Measurements from ENCODE around the gene ARMC3. TPM values are rescaled to one million over a fixed set of nuclear protein-coding genes. Genes with fewer than 3 reads are reported as not detected.
A peak's percentile ranks its signal among the peaks of the same experiment; 100 is the strongest.
"Not testable (repeated sequence)": the region's sequence is repeated elsewhere in the genome, so short reads cannot be mapped to it uniquely, and the experiment has no call there.

The ARMC3 gene, protein sequence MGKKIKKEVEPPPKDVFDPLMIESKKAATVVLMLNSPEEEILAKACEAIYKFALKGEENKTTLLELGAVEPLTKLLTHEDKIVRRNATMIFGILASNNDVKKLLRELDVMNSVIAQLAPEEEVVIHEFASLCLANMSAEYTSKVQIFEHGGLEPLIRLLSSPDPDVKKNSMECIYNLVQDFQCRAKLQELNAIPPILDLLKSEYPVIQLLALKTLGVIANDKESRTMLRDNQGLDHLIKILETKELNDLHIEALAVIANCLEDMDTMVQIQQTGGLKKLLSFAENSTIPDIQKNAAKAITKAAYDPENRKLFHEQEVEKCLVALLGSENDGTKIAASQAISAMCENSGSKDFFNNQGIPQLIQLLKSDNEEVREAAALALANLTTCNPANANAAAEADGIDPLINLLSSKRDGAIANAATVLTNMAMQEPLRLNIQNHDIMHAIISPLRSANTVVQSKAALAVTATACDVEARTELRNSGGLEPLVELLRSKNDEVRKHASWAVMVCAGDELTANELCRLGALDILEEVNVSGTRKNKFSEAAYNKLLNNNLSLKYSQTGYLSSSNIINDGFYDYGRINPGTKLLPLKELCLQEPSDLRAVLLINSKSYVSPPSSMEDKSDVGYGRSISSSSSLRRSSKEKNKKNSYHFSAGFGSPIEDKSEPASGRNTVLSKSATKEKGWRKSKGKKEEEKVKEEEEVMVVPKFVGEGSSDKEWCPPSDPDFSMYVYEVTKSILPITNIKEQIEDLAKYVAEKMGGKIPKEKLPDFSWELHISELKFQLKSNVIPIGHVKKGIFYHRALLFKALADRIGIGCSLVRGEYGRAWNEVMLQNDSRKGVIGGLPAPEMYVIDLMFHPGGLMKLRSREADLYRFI
- 3.3 TPM for total RNA-seq

DNA sequence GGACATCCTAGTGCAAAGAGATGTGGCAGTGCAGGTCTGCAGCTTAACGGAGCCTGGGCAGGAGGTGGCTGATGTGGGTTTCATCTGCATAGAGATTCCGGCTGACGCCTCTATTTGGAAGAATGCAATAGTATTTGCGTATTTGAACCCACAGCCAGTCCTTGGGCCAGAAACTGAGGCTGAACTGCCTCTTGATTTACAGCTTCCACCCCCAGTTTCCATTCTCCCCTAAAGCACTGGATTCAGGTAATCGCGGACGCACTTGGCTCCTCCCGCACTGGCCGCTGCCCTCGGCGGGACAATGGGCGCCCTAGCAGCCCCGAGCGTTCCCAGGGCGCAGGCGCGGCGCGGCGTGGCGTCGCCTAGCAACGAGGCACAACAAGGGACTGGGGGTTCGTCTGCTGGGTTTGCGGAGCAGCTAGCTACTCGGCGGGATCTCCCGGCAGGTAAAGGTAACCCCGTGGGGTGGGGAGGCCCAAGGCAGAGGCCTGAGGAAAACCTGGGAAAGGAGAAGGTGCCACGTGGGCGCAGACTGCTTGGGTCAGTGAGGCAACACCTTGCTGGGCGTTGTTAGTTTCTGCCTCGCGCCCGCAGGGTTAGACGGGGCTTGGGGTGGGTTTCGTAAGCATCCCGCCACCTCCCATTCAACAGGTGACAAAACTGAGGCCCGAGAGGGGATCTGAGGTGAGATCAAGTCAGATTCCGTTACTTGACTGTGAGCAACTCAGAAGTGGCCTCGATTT, at the start of gene ARMC3:
Gene ARMC3, plus strand, starts transcription at position 393 of the 743 bp plus-strand sequence. CDS start 3,944 bp downstream, outside the sequence.
- FAIRE-seq (no peak), DNase-seq (ENCODE audit: low spot score in 2 of 2) (peak; percentile 51 to 59)

DNA sequence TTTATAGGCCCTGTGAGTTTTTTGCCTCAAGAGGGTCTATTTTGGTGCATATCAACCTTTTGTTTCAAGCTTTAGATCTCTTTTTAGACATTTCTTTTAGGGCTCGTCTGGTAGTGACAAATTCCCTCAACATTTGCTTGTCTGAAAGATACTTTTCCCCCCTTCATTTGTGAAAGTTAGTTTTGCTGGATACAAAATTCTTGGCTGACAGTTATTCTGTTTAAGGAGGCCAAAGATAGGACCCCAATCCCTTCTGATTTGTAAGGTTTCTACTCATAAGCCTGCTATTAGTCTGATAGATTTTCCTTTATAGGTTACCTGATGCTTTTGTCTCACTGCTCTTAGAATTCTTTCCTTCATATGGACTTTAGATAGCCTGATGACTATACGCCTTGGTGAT, 36.1 kb upstream of the ARMC3 start:
- DNase-seq (ENCODE audit: low spot score in 2 of 2) (no peak), FAIRE-seq (no peak)

DNA sequence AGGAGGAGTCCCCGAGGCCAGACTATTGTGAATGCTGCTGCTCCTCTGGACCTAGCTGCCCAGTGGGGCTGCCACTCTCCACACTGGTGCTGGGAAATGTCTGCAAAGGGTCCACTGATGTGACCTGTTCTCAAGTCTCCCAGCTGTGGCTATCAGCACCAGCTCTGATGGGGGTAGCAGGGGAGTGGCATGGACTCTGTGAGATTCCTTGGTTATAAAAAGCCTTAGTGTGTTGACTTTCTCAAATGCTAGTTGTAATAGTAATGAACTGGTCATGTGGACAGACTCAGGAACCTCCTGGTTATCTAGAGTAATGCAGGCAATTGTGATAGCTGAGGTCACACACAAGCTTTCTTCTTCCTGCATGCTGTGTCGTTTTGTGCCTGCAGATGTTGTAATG, 34.1 kb upstream of the ARMC3 start:
- FAIRE-seq = no peak

DNA sequence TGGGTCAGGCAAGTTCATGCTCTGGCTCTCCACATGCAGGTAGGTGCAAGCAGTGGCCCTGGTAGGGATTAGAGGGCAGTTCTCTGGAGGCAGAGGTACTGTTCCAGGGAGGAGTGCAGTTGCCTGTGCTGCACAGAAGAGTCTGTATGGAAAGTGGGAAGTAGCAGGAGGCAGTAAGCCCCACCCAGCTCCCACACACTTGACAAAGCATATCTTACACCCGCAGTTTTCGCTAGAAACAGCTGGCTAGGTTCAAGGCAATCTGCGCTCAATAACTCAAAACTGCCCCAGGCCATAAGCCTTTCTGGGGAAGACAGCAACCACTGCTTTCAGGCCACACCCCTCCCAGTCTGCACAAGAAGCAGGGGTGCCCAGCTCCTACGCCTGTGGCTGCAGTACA, 33.1 kb upstream of the ARMC3 start:
- no peak for DNase-seq (ENCODE audit: low spot score in 2 of 2)
- FAIRE-seq = no peak

More for the DNA sequence above, 34.1 kb upstream of the ARMC3 start:
- DNase-seq (ENCODE audit: low spot score in 2 of 2) = no peak

DNA sequence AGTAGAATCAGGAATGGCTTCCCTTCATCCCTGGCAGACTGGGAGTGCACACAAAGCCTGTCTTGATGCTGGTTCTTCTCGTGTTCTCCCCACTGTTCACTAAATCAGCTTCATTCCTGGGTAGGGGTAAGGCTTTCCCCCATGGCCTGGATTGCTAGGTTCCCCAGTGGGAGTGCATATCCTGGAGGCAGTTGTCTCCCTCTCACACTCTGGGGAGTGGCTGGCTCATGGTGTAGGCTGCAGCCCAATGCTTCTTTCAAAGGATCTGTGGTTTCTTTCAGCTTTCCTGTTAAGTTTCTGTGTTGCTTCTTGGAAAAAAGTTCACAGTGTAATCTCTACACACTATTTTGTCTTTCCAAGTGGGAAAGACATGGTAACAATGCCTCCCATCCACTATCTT, 32.6 kb upstream of the ARMC3 start:
- FAIRE-seq = no peak

DNA sequence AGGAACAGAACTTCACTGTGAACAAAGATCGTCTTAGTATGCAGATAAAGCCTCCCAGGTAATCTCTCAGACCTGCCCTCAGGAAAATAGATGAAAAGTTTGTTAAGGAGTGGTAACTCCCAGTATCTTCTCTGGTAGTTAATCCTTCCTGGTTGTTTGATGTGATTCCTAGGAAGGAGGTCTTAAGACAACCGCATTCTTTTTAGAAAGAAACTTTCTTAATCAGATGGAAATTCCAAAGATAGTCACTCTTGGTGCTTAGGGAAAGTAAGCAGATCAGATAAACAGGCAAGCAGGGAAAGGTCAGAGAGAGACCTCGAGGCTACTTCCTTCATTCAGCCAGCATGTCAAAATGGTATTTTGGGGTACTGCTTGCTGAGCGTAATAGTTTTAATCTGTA, 30.5 kb upstream of the ARMC3 start:
- no peak for DNase-seq (ENCODE audit: low spot score in 2 of 2)
- no peak for FAIRE-seq

More for the DNA sequence above, 32.6 kb upstream of the ARMC3 start:
- DNase-seq (ENCODE audit: low spot score in 2 of 2) = no peak

DNA sequence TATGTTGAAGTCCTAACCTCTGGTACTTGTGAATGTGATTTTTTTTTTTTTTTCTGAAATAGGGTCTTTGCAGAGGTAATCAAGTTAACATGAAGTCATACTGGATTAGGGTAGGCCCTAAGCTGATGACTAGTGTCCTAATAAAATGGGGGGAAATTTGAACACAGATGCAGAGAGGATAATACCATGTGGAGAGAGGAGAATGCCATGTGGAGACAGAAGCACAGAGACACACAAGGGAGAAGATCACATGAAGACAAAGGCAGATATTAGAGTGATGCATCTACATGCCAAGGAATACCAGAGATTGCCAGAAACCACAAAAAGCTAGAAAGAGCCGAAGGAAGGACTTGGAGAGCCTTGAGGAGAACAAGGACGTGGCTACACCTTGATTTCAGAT, 28.5 kb upstream of the ARMC3 start:
- FAIRE-seq (no peak), DNase-seq (ENCODE audit: low spot score in 2 of 2) (no peak)

DNA sequence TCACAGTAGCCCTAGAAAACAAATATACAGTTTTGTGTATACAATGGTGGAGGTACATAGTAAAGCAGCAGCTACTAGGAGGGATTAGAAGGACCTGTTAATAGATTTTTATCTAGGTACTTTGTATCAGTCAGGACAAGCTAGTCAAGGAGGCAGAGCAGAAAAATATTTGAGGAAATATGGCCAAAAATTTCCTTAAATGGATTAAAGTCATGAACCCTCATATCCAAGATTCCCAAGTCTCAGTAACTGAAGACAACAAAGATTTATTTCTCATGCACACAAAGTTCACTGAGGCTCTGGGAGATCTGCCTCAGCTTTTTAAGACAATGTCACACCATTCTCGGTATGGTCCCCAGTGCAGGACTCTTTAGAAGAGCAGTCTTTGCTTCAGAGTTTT, 28.1 kb upstream of the ARMC3 start:
- FAIRE-seq (no peak), DNase-seq (ENCODE audit: low spot score in 2 of 2) (no peak)

DNA sequence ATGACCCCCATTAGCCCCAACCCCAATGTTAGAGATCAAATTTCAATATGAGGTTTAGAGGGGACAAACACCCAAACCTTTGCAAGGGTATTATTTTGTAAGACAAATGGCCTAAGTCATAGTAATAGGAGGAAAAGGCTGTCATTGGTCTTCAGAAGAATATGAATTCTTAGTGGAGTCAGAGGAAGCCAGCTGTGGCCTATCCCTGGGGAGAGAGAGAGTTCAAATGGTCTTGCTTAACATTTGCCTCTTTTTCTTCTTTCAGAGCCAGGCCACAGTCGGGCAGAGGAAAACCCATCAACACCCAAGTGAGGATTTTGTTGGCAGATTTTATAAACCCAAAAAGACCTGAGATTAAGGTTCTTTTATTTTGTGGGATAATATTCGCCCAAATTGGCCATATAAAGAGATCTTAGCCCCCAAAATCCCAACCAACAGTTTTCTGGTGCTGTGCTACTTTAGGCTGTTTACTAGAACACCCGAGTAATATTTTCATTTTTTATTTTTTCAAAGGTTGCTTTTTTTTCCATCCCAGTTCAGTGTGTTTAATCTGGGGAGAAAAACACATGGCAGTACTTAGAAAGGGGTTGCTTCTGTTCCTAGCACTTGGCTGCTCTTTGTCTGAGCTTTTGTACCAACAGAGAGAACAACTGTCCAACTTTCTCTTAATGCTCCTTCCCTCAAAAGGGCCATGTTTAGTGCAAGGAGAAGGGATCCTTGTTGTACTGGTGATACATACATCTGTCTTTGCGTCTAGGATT, 26.8 kb upstream of the ARMC3 start:
- DNase-seq (ENCODE audit: low spot score in 2 of 2) = no peak
- FAIRE-seq = no peak

DNA sequence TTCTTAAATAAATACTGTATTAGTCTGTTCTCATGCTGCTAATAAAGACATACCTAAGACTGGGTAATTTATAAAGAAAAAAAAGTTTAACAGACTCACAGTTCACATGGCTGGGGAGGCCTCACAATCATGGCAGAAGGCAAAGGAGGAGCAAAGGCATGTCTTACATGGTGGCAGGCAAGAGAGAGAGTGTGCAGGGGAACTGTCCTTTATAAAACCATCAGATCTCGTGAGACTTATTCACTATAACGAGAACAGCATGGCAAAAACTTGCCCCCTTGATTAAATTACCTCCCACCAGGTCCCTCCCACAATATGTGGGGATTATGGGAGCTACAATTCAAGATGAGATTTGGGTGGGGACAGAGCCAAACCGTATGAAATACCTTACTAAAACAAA, 25.7 kb upstream of the ARMC3 start:
- DNase-seq (ENCODE audit: low spot score in 2 of 2); FAIRE-seq: not testable (repeated sequence)

DNA sequence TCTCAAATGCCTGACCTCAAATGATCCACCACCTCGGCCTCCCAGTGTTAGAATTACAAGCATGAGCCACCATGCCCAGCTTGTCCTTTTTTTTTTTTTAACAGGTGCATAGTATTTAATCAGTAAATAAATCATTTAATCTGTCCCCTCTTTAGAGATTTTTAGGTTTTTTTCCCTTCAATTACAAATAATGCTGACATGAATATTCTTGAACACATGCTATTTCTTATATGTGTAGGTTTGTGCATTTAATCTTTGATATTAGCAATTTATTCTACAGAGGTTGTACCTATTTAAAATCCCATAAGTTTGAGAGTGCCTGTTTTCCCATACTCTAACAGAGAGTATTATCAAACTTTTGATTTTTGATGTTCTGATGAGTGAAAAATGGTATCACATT, 24.2 kb upstream of the ARMC3 start:
- DNase-seq (ENCODE audit: low spot score in 2 of 2) = no peak
- FAIRE-seq = no peak

DNA sequence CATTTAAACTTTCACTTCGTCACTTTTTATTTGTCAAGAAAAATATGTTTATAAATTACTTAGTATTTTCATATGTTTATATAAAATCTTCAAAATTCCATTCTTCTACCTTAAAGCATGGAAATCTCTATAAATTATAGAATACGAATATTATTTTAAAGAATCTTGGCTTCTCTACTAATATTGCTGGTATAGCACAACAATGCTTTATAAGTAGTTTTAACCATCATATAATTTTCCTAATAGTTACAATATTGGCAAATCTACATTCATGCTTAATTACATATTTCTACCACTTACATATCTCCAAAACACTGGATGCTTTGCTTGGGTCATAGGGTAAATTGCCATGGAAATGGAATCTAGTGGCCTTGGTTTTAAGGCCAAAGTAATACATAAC, 21.1 kb upstream of the ARMC3 start:
- DNase-seq (ENCODE audit: low spot score in 2 of 2) = no peak
- peak; percentile 40 for FAIRE-seq

DNA sequence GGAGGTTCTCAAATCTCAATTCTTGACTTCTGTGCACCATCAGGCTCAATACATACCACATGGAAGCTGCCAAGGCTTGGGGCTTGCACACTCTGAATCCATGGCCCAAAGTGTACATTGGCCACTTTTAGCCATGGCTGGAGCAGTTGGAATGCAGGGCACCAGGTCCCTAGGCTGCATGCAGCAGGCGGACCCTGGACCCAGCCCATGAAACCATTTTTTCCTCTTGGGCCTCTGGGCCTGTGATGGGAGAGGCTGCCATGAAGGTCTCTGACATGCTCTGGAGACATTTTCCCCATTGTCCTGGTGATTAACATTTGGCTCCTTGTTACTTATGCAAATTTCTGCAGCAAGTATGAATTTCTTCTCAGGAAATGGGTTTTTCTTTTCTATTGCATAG, 19.0 kb upstream of the ARMC3 start:
- FAIRE-seq (no peak), DNase-seq (ENCODE audit: low spot score in 2 of 2) (no peak)

DNA sequence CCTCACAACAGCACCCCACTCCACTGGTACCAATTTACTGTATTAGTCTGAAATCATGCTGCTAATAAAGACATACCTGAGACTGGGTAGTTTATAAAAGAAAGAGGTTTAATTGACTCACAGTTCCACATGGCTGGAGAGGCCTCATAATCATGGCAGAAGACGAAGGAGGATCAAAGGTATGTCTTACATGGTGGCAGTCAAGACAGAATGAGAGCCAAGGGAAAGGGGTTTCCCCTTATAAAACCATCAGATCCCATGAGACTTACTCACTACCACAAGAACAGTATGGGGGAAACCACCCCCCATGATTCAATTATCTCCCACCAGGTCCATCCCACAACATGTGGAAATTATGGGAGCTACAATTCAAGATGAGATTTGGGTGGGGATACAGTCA, 18.2 kb upstream of the ARMC3 start:
- not testable (repeated sequence) for FAIRE-seq; DNase-seq (ENCODE audit: low spot score in 2 of 2)

DNA sequence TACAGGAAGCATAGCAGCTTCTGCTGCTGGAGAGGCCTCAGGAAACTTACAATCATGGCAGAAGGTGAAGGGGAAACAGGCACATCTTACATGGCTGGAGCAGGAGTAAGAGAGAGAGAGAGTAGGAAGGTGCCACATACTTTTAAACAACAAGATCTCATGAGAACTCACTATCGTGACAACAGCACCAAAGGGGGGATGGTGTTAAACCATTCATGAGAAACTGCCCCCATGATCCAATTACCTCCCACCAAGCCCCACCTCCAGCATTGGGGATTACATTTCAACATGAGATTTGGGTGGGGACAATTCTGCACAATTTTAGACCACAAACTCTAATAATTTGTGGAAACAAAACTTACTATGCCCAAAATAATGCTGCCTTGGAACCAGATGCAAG, 16.8 kb upstream of the ARMC3 start:
- no peak for DNase-seq (ENCODE audit: low spot score in 2 of 2)
- no peak for FAIRE-seq

DNA sequence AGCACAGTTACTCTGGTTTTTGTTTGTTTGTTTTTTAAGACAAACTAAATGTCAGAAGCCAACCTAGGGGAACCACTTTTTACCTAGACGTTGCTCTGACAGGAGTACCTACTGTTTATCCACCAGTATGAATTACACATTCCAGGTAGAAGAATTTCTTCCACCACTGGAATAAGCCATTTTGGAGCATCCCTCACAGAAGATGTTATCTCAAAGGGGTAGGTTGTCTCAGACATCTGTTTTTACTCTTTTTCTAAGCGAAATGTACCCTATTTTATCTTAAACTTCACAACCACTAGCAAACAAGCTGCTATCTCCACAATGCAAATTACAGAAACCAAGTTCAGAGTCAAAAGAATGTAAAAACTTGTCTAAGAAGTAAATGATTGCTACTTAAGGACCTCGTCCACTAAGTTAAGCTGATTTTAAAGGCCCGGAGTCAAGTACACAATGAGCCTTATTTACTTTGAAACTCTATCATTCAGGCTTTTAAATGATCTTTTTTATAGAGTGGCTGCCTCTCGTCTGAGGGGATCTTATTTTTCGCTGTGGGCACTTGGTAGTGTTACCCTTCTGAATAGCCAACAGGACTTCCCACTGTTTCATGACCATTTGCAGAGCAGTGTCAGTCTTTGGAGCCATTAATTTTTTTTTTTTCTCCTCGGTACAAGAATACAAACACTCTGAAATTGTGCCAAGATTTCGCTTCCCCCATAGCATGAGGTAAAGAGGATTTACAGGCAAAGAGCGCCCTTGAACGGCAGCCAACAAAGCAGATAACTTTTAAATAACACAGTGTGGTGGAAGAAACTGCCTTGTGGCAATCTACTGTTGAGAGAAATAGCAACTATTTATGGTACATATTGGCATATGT, 15.7 kb upstream of the ARMC3 start:
- DNase-seq (ENCODE audit: low spot score in 2 of 2) = no peak
- no peak for FAIRE-seq

DNA sequence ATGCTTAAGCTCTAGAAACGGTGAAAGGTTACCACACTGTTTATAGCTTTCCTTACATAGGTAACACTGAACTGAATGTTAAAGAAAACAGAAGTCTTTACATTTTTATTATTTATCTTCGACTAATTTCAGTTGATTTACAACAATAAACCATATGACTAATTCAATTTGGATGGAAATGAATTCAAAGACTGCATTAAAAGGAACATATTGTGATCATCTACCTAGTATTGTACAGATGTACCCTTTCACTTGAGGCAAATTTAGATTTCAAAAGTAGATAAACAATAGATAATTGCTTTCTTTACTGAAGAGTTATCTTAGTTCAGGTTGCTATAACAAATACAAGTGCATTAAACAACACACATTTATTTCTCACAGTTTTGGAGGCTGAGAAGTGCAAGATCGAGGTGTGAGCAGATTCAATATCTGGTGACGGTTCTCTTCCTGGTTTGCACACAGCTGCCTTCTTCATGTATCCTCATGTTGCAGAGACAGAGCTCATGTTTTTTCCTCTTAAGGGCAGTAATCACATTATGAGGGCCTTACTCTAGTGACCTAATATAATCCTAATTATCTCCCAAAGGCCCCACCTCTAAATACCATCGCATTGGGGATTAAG, 15.0 kb upstream of the ARMC3 start:
- no peak for FAIRE-seq
- no peak for DNase-seq (ENCODE audit: low spot score in 2 of 2)

DNA sequence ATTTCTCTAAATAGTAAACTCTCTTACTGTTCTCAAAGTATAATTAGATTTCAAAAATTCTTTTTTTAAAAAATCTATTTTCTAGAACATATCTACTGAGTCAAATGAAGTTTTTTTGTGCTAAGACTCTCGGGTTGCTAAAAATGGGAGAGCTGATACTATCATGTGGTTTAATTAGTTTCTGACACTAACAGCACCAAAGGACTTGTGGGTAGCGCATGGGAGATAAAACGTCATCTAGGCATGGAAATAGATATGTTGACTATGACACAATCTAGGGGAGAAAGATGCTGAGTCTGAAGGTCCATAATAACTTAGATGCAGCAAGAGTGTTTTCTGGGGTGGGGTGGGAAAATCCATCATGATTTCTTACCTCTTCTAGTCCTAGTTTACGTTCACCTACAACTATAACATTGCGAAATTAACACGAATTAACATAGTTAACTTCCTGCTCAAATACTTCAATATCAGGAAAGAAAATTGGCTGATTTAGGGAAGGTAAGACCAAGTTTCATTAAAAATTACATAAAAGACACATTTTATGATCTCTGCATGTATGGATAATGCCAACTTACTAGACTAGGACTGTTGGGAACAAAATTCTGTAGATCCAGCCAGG, 14.3 kb upstream of the ARMC3 start:
- no peak for FAIRE-seq
- DNase-seq (ENCODE audit: low spot score in 2 of 2) = no peak

Measured in frontal cortex (tissue), 4 donors.